Activated CD8-positive, alpha-beta memory T cell treated with anti-CD3 and anti-CD28 coated beads for 1 hour (primary cell): ENCODE data around the gene ZNF277.
"Not testable (repeated sequence)": the region's sequence is repeated elsewhere in the genome, so short reads cannot be mapped to it uniquely, and the experiment has no call there.

Experiments used
- DNase-seq, 2 donors: peaks; one replicate each; pipeline ENCODE4 v3.0.0-alpha.2; 2020; ENCODE audit warnings: low read depth in 1 of 2; ENCODE audit errors: extremely low read depth in 1 of 2

ZNF277 gene

DNA sequence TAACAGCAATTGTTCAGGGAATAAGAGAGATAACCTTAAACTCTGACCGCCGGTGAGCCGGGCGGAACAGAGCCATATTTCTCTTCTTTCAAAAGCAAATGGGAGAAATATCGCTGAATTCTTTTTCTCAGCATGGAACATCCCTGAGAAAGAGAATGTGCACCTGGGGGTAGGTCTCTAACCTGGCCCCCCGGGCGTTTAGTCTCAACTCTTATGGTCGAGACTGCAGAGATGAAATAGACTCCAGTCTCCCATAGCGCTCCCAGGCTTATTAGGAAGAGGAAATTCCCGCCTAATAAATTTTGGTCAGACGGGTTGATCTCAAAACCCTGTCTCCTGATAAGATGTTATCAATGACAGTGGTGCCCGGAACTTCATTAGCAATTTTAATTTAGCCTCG lies 43.5 kb downstream of the ZNF277 start:
- not testable (repeated sequence) for DNase-seq

DNA sequence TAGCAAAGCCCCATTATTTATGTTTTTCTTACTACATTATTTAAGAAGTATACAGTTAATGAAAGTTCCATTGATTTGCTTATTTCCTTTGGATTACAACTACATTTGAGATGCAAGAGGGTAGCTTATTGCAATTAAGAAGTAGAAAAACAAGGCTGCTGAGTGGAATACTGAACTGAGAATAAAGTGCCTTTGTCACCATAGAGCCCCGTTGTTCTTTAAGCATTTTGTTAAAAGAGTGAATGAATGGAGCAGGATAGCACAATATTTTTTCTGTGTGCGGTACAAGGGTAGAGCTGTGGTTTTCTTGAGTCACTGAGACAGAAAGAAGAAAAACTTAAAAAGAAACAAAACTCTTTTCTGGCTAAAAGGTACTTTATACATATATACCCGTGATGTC lies 45.6 kb downstream of the ZNF277 start:
- no peak for DNase-seq

DNA sequence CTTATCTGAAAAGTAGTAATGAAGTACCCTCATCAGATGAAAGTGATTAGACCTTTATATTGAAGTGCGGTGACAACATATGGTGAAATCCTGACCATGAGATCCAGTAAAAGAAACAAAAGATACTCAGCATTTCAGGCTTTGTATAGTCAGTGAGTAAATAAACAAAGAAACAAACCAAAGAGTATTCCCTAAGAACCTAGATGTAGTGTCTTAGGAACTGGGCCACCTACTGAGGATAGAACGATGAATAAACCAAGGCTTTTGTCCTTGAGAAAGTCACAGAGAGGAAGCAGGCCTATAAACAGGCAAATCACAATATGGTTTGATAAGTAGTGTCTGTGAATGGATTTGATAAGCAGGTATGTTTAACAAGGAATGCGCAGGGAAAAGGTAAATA lies 46.2 kb downstream of the ZNF277 start:
- no peak for DNase-seq

DNA sequence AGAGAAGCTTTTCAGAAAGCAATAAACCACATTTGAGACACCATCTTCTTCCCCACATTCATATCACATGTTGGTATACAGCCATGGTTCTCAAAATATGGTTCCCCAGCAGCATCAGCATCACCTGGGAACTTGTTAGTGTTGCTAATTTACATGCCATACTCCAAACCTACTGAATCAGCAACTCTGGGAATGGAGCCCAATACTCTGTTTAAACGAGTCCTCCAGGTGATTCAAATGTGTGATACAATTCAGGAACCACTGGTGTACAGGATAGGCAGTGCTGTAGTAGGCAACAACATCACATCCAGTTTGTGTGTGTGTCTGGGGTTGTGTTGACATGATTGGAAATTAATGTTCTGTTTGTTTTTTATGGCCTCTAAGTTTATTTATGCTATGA lies 47.7 kb downstream of the ZNF277 start:
- no peak for DNase-seq

DNA sequence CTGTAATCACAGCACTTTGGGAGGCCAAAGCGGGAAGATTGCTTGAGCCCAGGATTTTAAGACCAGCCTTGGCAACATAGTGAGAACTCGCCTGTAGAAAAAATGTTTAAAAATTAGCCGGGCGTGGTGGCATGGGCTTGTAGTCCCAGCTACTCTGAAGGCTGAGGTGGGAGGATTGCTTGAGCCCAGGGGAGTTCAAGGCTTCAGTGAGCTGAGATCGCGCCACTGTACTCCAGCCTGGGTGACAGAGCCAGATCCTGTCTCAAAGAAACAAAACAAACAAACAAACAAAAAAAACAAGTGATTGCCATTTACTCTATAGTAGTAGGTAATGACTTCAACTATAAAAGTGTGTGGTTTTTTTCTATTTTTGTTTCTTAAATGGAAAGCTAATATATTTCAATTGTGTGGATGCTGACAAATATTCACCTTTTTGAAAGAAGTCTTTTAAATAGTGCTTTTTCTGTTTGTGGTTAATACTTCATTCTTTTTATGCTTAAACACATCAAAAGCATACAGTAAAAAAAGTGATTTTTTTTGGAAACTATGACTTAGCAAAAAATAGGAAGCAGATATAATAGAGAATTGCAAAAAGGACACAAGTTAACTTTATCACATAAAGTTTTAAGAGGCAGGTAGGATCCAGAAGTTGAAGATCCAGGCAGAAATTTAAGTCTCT lies 48.4 kb downstream of the ZNF277 start:
- no peak for DNase-seq

DNA sequence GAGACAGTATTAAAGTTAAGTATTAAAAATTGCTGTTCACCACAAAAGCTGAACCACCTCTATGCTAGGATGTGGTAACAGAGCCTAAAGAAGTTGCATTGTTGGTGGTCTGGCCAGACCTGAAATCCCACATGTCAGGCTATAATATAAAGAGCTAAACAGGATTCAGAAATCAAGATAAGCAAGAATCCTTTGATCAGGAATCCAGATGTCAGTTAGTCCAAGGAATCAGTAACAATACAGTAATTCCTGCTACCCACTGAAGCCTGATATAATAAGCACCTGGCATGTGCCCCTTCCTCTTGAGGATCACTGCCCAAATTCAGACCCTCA lies 48.9 kb downstream of the ZNF277 start:
- no peak for DNase-seq

DNA sequence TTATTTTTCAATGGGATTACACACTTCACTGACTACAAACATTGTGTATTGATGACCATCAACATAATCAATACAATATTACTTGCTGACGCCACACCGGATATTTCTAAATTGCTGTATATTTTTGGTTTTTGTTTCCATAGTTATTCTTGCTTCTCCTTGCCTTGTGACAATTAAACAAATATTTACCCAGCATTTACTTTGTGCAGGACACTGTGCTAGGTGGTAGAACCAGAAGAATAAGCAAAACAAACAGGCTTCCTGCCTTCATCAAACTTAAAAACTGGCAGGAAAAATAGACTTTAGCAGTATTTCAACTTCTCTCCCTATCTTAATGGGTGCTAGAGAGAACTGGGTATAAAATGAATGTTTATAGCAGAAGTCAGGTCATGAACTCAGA lies 50.6 kb downstream of the ZNF277 start:
- DNase-seq: no peak

DNA sequence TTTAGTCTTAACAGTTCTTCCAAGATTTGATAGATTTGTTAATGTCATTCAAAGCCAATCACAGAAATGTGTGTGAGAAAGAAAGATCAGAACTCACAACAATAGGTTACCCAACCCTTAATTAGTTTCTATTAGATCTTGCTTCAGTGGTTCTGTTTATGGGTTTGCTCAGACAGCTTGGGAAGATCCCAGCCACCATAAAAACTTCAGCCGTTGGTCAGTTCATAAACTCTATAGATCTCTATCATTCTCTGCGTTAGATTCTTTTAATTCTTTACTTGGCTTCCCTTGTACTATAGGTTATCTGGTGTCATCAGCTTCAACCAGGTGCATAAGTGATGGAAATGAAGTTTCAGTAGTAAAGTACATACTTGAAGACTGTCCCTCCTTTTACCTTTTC lies 54.4 kb downstream of the ZNF277 start:
- no peak for DNase-seq

DNA sequence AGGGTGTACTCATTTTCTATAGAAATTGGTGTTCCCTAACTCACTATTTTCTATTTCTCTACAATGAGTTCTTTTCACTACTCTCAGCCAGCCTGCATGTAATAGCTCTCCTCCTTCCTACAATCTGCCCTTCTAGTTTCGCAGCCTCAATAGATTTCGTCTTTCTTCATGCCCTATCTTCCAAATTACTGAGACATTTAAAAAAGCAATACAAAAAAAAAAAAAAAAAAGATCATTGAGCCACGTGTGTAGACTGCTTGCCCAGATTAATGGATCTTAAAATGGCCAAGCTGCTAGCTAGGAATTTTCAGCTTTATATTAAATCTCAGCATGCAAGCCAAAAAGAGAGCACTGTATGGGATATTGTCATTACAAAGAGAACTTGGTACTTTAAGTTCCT lies 55.5 kb downstream of the ZNF277 start:
- DNase-seq: no peak

DNA sequence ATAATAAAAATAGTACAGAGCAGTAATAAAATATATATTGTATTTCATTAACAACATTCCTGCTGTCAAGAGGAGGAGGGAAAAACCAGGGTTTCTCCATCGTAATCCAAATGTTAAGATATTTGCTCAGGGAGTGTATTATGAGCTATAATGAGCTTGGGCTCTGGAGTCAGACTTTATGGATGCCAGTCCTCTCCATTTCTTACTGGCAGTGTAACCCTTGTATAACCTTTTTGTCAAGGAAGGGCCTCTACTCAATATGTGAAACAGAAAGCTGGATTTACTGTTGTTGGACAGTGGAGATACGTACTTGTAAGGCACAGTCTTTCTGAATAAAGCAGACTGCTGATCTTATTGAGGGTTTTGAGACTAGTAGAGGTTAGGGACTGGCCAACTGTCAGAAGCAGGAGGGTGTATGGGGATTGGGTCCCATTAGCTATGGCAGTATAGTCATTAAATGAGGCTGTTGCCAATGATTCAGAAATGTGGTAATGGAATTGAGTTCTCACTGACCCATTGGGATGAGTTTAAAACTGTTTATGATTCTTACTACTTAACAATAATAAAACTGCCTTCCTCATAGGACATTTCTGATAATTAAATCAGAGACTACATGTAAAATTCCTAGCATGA lies 56.5 kb downstream of the ZNF277 start:
- DNase-seq: no peak

DNA sequence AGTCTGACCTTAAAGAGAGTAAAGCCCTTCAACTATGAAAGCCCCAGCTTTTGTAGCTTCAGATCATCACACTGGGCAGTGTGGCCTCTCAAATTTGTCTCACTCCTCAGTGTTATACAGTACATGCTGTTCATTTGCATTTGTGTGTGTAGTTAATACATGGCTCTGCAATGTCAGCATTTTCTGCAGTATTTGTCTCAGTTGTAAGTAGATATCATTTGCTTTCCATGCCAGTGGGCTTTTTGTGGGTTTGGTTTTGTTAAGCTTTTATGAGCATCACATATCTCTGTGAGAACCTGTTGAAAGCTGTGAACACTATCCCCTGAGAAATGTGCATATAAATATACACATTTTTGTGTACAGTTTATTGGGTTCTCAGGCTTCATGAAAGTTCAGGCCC lies 57.0 kb downstream of the ZNF277 start:
- DNase-seq: no peak

DNA sequence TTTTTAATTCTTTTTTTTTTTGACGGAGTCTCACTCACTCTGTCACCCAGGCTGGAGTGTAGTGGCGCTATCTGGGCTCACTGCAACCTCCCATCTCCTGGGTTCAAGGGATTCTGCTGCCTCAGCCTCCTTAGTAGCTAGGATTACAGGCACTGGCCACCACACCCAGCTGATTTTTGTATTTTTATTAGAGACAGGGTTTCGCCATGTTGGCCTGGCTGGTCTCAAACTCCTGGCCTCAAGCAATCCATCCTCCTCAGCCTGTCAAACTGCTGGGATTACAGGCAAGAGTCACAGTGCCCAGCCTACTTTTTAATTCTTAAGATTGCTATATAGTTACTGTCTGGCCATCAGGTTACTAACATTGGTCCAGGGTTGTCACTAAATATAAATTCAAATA lies 59.6 kb downstream of the ZNF277 start:
- no peak for DNase-seq

DNA sequence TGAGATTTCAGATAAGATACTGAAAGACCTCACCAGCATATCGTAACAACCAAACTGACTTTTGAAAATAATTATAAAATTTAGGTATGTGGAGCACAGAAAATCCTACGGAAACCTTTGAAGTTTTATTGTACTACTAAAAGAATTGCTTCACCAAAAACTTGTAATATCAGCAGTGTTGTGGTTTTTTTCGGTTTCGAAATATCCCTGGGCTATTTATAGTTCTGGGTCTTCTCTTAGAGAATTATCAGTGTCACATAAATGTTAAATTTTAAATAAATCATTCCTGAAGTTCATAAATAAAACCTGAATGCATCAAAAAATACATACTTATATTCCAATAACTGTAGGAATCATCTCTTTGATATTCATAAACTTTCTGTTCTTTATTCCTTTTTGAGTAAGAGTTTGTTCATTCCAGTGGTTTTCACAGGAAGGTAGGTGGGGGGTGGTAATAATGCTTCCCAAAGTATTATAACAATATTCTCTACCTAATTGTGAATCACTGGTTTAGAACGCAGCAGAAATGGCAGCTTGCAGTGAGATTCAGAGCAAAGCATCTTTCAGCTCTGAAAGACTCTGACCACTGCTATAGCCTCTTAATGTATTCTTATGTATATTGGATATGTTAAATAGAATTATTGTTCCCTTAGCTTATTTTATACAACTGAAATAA lies 60.2 kb downstream of the ZNF277 start:
- no peak for DNase-seq

DNA sequence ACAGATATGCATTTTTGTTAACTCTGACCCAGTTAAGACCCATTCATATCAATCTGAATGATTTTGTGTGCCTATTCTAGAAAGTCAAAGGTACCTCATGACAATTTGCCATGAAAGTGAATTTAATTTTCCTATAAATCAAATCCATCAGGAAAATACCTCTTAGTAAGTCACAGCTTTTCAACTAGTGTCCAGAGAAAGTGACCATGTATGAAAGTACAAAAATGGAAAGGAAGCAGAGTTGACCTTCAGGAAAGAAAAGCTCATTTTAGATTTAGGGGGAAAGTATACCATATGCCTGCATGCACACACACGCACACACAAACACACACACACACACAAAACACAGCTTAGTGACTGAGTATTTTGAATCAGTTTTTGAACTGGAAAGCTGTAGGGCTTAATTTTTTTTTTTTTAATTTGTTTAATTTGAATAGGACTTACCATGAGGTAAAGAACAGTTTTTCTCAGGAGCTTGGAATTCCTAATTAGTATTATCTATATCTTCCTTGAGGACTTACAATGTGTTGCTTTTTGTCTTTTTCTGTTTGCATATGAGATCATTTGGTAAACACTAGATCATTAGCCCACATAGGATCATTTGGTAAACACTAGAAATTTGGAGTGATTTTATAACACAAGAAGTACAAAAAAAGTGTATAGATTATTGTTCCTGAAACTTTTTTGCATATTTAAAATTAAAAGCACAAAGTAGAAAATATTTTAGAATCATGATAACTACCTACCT lies 61.6 kb downstream of the ZNF277 start:
- DNase-seq: no peak

DNA sequence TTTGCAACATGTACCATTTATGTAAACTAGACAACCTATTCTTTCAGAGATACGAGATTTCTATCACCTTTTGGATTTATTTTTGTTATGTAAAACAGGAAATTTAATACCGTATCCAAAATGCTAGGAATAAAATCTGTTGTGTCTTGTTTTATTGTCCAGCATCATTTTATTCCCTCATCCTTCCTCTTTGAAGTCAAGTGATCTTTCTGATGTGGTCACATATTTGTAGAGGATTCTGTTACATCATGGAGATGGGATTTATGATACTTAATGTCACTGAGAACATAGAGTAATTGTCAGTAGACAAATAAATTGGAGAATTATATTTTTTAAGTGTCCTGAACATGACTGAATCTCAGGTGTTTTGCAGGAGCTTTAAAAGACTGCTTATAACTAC lies 64.7 kb downstream of the ZNF277 start:
- no peak for DNase-seq

DNA sequence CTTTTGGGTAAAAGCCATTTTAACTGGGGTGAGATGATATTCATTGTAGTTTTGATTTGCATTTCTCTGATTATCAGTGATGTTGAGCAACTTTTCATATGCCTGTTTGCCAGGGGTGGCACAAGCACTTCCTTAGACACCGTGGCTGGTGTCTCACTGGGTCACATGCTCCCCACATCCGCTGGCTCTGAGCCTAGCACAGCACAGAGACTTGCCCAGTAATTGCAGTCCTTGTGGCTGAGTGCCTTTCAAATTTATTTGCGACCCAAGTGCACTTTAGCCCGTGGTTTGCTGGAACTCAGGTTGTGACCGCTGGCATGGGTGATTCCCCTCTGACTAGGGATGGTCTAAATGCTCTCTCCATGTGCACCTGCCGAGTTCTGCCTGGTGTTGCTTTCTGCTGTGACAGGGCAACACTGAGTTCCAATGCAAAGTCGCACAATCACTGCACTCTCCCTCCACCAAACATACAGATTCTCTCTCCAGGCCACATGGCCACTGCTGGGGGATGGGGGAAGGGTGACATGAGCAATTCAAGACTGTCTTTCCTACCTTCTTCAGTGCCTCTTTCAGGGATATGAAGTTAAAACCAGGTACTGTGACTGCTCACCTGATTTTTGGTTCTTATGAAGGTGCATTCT lies 66.5 kb downstream of the ZNF277 start:
- no peak for DNase-seq

DNA sequence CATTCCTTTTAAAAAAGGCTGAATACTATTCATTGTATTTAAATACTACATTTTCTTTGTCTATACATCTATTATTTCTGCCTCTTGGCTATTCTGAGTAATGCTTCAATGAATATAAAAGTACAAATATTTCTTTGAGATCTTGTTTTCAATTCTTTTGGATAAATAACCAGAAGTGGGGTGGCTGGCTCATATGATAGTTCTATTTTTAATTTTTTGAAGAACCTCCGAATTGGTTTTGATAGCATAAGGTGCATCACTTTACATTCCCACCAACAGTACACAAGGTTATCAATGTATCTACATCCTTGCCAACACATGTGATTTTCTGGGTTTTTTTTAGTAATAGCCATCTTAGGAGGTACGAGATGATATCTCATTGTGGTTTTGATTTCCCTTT lies 72.5 kb downstream of the ZNF277 start:
- no peak for DNase-seq

DNA sequence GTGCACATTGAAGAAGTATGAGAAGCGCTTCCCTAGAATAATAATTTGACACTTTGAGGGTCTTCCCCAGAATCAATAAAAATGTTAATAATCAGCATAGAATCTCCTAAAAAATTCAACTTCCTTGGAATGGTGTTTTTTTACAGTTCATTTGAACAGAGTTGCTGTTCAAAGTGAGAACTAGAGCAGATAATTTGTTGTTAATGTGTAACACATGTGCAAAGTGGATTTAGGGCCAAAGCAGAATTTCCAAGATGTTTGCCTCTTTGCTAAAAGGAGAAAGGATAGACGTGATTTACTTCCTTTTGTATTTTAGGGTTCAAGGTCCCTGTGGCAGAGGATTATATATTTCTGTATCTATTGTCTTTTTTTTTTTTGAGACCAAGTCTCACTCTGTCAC lies 73.8 kb downstream of the ZNF277 start:
- DNase-seq: no peak

DNA sequence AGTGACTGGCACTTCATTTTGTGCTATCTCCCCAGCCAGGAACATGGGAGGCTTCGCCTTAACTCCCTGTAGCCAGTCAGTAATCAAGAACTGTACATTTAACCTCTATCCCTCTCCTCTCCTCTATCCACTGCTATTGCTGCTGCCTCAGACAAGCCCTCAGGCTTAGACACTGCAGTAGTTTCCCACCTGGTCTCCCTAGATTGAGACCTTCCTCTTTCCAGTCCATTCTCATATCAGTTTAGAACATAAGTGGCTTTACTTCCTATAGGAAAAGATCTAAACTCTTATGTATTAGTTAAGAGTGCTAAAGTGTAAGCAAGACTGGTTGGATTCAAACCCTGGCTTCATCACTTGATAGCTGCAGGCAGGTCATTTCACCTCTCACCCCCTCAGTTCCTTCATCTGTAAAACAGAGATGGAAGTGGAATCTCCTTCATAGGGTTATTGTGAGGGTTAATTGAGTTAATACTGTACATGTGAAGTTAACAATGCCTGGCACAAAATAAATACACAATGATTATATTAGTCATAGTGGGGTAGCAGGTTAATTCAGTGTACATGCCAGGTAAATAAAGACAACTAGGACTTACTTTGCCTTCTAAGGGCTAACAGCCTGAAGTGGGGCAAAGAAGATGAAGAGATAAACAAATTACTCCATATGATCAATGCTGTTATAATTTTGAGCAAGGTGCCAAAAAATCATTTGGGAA lies 76.1 kb downstream of the ZNF277 start:
- no peak for DNase-seq

DNA sequence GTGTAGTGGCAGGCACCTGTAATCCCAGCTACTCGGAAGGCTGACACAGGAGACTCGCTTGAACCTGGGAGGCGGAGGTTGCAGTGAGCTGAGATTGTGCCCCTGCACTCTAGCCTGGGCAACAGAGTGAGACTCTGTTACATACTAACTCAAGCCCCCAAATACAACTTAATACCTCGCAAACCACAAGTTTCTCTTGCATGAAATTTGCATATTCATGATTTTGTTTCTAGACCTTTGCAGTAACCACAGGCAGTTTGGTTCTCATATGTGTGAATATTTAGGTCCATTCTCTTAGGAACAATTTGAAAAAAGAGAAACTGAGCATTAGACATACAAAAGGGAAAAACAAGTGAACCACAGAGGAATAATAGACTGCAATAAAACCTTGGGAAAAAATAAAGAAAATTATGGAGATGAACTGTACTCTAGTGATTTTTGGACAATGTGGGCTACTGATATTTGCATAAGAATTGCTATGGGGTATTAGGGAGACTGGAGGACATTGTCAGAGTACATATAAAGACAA lies 77.0 kb downstream of the ZNF277 start:
- no peak for DNase-seq
